ENCODE measurements around the gene ELMOD1.
A peak's percentile ranks its signal among the peaks of the same experiment; 100 is the strongest.

The ELMOD1 gene

DNA sequence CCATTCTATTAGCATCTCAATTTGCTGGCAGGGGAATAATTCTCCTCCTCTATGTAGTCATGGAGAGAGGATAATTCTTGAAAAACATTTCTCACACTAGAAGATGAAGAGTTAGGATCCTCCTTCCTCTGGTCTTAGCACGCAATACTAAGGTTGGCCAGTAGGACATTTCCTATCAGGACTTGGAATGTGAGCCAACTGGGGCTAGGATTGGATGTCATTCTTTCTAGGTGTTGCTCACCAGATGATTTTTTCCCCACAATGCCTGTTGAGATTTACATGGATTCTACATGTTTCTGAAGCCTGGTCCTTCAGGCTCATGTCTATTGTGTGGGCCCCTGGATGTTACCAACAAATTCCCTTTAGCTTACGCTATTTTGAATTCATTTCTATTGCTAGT, 92.9 kb downstream of the ELMOD1 start:
- no peaks in the 10 kb centered on the region for H3K27me3 ChIP-seq (replicated peaks)
- no peak overlapping the region for H3K4me3 ChIP-seq (ENCODE audit: low read depth, low read length)
- TF ChIP-seq CTCF (IDR thresholded peaks at IDR 0.05; ENCODE audit: low read depth, low read length, missing control alignments): peak; percentile 67
- DNase-seq: no peak
- no peaks in the 10 kb centered on the region for H3K36me3 ChIP-seq (replicated peaks)
- in situ Hi-C loops (cut with HindIII; ENCODE audit: low pct_ligation_motif_present, low sequenced_read_pairs): loop anchor here (25.0 kb wide), 1 partner anchor 122 kb away; the partner anchor contains the start of gene ALKBH8
- no peak overlapping the region for H3K27ac ChIP-seq

GRCh38 chr11:107688322-107688918, 97.5 kb downstream of the ELMOD1 start:
- H3K36me3 ChIP-seq (replicated peaks): no peaks in the 10 kb centered on the region
- no peak overlapping the region for H3K27ac ChIP-seq
- in situ Hi-C loops (cut with HindIII; ENCODE audit: low pct_ligation_motif_present, low sequenced_read_pairs): loop anchor here (25.0 kb wide), 1 partner anchor 126 kb away; the partner anchor contains the start of gene ALKBH8
- no peaks in the 10 kb centered on the region for H3K27me3 ChIP-seq (replicated peaks)
- no peak overlapping the region for H3K4me3 ChIP-seq (ENCODE audit: low read depth, low read length)
- TF ChIP-seq CTCF (IDR thresholded peaks at IDR 0.05; ENCODE audit: low read depth, low read length, missing control alignments): no peak
- no peak for DNase-seq

DNA sequence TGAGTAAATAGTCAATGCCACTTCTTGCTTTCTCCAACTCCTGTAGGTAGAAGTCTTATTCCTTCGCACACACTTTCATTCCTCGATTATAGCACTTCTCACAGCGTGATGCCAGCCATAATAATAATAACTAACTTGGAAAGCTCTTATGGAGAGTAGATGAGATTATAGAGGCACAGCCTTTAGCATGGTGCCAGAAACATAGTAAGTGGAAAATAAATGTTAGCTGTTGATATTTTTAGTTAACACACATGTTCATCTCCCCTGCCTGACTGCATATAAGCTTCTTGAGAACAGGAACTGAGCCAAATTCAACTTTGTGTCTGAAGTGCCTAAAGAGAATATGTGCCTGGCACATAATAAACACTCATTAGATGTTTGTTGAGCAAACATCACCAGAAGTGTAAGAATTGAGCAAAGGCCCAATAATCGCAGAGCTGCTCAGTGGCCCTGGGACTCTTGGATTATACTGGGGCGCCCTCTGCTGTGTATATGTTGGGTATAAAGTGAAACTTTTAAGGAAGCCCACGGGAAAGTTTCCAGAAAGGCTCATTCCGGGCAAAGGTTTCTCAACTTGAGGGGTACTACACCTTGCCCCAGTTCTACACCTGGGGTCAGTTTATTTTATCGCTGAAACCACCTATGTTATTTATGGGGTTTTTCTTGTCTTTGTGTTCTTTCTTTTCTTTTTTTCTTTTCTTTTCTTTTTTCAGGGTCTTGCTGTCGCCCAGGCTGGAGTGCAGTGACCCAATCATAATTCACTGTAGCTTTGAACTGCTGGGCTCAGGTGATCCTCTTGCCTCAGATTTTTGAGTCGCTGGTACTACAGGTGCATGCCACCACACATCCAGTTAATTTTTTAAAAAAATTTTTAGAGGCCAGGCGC, 98.6 kb downstream of the ELMOD1 start:
- TF ChIP-seq CTCF (IDR thresholded peaks at IDR 0.05; ENCODE audit: low read depth, low read length, missing control alignments): peak; percentile 73
- DNase-seq: peak; percentile 76
- in situ Hi-C loops (cut with HindIII; ENCODE audit: low pct_ligation_motif_present, low sequenced_read_pairs): loop anchor here (25.0 kb wide), 1 partner anchor 127 kb away; the partner anchor contains the start of gene ALKBH8

GRCh38 chr11:107691000-107691750, 100.2 kb downstream of the ELMOD1 start:
- DNase-seq: peak; percentile 71
- no peak for TF ChIP-seq CTCF (IDR thresholded peaks at IDR 0.05; ENCODE audit: low read depth, low read length, missing control alignments)
- Histone ChIP-seq H3K36me3 (replicated peaks) (no peaks in the 10 kb centered on the region), H3K4me3 (ENCODE audit: low read depth, low read length) (no peak overlapping the region), H3K27me3 (replicated peaks) (no peaks in the 10 kb centered on the region), H3K27ac (peak overlapping the region; percentile 69)
- in situ Hi-C loops (cut with HindIII; ENCODE audit: low pct_ligation_motif_present, low sequenced_read_pairs): loop anchor here (25.0 kb wide), 1 partner anchor 129 kb away; the partner anchor contains the start of gene ALKBH8

More for the DNA sequence above, 98.6 kb downstream of the ELMOD1 start:
- Histone ChIP-seq H3K27me3 (replicated peaks) (no peaks in the 10 kb centered on the region), H3K4me3 (ENCODE audit: low read depth, low read length) (no peak overlapping the region), H3K27ac (no peak overlapping the region), H3K36me3 (replicated peaks) (no peaks in the 10 kb centered on the region)

DNA sequence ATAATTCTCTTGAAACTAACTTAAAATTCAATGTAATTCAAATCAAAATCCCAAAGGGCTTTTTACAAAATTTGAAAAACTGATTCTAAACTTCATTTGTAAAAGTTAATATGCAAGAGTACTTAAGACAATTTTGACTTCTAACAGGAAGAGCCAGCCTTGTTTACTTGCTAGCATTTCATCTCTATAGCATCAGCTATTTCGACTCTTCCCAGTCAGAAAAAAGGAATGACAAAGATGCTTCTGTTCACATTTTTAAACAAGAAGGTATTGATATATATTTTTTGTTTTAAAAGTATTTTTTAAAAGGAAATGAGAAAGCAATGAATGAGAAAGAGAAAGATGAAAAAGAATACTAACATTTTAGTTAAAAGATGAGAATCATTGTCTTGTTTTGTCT, 104.5 kb downstream of the ELMOD1 start:
- Histone ChIP-seq H3K27ac (peak overlapping the region; percentile 66), H3K27me3 (replicated peaks) (no peaks in the 10 kb centered on the region), H3K36me3 (replicated peaks) (no peaks in the 10 kb centered on the region), H3K4me3 (ENCODE audit: low read depth, low read length) (no peak overlapping the region)
- DNase-seq: no peak
- in situ Hi-C loops (cut with HindIII; ENCODE audit: low pct_ligation_motif_present, low sequenced_read_pairs): loop anchor here (25.0 kb wide), 1 partner anchor 133 kb away; the partner anchor contains the start of gene ALKBH8
- TF ChIP-seq CTCF (IDR thresholded peaks at IDR 0.05; ENCODE audit: low read depth, low read length, missing control alignments): no peak
